HG03439 (cell line): ENCODE data around the gene PRADC1.

ENCODE experiments used
- ATAC-seq: cut with Tn5 transposase; IDR thresholded peaks from one replicate; pipeline ENCODE4 v1.9.1; 2021; ENCODE audit warnings: mild to moderate bottlenecking, moderate library complexity; ENCODE audit not compliant: unreplicated experiment

Gene PRADC1

GRCh38 chr2:73259276-73259675 lies 26.2 kb upstream of the PRADC1 start:
- no peak for ATAC-seq

- no peak for ATAC-seq
These were observed 25.8 kb upstream of the PRADC1 start for GRCh38 chr2:73258913-73259215.

- ATAC-seq: no peak
These were observed 25.3 kb upstream of the PRADC1 start for GRCh38 chr2:73258186-73258912.

DNA sequence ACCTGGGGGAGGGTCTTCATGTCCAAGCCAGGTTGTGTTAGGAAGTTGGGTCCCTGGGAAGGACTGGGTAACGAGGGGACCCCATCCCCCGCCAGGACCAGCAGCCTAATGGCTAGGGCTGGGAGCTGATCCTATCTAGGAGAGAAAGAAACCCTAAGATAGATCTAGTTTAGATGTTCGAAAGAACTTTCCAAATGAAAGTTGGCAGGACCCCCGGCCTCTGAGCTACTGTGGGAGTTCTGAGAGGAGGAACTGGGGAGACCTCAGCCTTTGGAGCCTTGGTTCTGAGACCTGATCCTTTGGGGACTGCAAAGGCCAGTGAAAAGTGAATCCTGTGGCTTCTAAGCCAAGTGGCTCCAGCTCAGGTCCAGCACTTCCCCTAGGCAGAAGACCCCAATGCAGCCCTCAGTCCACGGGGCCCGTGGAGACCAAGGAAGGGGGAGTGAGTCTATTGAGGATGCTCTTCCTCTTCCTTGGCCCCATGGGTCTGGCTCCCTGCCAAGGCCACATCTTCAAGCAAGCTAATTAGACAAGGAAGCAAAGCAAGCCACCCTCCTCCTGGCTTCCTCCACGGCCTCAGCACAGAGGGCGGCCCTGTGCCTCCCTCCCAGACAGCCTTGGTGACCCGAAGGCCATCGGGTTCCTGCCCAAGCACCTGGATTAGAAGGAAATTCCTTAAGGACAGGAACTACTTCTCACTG lies 24.5 kb upstream of the PRADC1 start:
- ATAC-seq: no peak

DNA sequence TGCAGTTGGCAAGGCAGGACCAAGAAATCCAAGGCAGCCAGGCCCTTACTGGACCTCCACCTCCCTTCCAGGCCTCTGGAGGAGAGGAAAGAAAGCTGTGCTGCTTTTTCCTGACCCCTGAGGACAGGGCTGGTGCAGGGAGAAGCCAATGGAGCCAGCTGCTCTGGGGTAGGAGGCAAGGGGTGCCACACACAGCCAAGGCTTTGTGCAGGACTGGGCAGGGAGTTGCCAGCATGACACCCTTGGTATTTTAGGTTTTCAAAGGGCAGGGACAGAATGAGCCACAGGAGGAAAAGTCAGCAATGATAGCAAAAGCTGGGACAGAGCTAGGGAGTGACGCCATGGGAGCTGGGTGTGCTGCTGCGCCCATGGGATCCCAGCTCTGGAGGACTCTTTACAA lies 24.0 kb upstream of the PRADC1 start:
- ATAC-seq: no peak

- no peak for ATAC-seq
These were observed 23.5 kb upstream of the PRADC1 start for GRCh38 chr2:73256618-73256922.

DNA sequence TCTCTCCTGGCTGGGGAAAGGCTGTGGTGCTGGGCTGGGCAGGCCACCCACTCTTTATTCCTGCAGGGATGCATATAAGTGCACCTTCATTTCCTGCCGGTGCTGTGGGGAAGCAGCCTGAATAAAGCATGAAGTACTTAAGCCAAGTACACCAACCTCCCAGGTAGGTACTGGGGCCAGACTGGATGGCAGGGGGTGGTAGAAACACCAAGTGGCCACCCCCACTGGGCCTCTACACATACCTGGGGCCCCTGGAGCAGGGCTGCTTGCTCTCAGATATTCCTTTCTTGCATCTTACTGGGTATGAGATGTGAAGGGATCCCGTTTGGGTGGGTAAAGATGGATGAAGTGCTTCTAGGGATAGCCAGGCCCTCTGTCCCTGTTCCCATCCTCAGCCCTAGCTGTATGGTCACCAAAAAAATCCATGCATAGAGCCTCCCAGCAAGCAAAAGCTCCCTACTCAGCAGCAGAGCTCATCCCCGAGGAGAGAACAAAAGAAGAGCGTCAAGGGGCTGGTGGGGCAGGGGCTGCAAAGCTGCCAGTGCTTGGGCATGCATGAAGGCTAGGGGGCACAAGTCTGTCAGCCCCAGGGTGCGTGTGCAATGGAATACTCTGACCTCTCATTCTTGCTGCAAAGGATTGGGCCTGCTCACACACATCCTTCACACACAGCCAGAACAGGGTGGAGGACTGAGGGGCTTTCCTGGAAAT lies 23.0 kb upstream of the PRADC1 start:
- no peak for ATAC-seq

DNA sequence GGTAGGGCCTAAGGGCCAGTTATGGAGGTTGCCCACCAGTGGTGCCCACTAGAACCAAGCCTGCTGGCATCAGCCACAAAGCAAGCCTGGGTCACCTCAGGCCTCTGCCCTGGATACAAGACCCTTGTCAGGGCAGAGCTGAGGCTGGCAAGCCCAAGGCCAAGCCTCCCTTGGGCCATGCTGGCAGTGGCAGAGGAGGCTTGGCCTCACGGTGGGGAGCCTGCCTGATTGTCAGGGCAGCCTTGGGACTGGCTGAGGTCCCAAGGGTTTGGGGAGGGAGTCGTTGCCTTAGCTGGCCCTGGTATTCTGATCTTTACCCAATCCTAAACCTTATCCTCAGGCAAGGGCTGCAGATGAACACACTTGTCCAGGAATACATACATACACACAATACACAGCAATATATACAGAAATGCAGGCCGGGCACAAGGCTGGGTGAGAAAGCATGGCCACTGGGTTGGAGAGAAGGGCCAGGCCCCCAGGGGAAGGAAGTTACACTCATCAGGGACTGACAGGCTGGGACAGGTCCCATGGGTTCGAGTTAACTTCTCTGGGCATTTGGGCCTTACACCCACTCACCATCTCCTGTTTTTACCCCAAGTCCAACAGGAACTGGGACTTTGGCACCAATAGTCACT lies 22.1 kb upstream of the PRADC1 start:
- no peak for ATAC-seq

- no peak for ATAC-seq
These were observed 21.4 kb upstream of the PRADC1 start for GRCh38 chr2:73254343-73255006.

DNA sequence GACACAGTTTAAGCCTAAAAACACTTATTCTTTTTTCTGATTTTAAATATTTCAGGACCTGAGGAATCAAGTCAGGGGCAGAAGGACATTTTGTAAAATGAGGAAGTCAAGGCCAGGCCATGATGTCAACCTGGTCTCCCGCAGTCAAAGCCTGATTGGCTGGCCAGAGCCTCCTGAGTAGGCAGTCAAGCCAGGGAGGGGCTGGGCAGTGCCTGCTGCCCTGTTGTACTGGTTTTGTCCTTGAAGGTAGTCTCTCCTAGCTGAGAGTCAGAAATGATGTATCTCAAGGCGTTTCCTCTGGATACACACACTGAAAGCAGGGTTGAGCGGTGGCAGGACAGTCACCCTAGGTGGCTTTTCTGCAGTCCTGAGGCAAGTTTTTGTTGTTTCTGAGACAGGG lies 20.9 kb upstream of the PRADC1 start:
- ATAC-seq: no peak

- no peak for ATAC-seq
These were observed 20.4 kb upstream of the PRADC1 start for GRCh38 chr2:73253400-73253799.

DNA sequence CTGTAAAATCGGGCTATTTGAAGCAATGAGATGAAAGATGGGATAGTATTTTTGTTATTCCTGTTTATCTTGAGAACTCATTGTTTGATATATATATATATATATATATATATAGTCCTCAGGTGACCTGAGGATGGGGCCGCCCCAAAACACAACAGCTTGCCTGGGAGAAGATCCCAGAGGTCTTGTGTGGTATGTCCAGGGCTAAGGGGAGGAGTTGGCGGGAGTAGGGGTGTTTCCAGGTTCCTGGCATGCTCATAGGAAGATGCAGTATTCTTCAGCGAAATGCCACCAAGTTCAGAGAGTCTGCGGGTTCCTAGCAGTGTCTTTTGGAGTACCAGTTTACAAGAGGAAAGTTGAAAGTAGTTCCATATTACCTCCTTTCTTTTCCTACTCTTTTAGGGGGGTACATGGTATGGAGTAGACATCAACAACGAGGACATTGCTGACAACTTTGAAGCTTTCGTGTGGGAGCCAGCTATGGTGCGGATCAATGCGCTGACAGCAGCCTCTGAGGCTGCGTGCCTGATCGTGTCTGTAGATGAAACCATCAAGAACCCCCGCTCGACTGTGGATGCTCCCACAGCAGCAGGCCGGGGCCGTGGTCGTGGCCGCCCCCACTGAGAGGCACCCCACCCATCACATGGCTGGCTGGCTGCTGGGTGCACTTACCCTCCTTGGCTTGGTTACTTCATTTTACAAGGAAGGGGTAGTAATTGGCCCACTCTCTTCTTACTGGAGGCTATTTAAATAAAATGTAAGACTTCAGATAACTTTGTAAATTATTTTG lies 19.4 kb upstream of the PRADC1 start:
- no peak for ATAC-seq

DNA sequence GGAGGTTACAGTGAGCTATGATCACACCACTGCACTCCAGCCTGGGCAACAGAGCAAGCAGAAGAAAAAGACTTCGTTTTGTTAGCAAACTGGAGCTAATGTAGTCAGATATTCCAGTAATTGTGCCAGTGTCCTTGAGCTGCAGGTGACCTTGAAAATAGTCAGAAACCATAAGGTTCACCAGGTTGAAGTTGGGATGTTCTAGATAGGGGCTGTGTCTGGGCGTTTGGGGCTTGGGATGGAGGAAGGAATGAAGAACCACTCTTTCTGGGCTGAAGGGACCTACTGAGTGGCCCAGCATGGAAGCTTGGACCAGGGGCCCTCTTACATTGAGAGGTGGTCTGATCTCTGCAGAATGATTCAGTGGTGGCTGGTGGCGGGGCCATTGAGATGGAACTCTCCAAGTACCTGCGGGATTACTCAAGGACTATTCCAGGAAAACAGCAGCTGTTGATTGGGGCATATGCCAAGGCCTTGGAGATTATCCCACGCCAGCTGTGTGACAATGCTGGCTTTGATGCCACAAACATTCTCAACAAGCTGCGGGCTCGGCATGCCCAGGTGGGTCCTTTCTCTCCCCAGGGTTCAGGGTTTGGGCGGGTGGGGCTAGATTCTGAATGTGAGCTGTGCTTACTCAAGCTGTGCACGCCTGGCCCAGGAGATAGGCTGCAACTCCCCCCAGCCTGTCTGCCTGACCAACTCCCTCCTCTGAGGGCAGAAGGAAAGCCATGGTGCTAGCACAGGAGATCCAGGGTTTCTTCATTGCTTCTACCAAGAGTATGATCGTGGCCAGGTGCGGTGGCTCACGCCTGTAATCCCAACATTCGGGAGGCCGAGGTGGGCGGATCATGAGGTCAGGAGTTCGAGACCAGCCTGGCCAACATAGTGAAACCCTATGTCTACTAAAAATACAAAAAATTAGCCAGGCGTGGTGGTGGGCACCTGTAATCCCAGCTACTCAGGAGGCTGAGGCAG lies 18.1 kb upstream of the PRADC1 start:
- no peak for ATAC-seq

DNA sequence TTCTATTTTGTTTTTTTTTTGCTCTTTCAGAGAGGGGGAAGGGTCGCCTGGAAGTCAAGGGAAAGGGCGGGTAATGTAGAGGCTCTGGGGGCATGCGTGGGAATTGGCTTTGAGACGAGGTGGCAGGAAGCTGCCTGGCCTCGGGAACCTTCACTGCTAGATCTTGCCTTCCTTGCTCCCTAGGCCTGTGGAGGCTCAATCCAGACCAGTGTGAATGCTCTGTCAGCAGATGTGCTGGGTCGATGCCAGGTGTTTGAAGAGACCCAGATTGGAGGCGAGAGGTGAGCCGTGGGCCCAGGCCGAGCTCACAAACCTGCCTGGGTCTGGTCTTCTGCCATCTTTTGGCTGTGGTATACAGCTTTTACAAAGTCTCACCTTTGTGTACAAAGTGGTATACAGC lies 16.6 kb upstream of the PRADC1 start:
- no peak for ATAC-seq

DNA sequence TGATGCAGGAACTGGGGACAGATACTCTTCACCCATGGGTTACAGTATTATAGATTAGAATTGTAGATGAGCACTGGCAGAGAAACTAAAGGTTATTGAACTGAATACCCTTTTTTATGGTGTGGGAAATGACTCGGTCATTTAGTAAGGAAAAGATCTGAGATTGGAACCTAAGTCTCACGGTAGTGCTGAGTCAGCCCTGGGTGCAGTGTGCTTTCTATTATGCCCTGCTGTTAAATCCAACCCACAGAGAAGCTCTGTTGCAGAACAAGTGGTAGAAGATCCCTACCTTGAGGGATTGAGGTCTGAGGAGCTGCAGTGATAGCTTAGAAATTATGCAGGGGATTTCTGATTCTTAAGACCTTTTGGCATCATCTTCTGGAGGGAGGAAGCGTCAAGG lies 13.8 kb upstream of the PRADC1 start:
- no peak for ATAC-seq

DNA sequence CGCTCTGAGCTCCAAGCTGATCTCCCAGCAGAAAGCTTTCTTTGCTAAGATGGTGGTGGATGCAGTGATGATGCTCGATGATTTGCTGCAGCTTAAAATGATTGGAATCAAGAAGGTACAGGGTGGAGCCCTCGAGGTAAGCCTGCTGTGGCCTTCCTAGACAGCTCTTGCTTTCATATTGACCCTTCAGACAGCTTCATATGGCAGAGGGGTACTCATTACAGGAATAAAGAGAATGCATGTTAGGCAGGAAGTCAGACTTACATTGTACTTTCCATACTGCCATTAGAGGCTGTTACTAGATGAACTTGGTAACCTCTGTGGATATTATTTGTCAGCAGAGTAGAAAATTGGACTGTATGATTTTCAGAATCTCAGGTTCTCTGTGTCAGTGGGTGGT lies 11.5 kb upstream of the PRADC1 start:
- ATAC-seq: no peak

DNA sequence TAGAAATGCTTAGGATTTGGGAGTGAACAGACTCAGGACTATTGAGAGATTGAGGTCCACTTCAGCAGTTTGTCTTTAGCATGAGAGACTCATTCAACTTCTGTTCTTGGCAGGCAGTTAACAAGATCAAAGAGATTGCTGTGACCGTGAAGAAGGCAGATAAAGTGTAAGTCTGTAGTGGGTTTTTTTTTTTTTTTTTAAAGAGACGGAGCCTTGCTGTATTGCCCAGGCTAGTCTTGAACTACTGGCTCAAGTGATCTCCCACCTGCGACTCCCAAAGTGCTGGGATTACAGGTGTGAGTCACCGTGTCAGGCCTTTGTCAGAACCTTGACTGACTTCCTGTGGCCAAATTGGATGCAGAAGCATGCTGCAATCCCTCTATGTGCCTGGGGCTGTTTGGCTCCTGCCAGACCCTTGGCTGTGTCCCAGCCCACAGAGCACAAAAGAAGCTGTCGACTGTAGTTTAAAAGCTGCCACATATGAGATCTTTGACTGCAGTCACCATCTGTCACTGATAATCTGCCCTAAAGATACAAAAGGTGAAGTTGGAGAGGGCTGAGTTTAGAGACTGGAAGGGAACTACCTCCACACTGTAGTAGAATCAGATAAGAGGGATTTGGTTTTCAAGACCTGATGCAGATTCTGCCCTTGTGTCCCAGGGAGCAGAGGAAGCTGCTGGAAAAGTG lies 11.0 kb upstream of the PRADC1 start:
- ATAC-seq: no peak

GRCh38 chr2:73239776-73240175 lies 6.7 kb upstream of the PRADC1 start:
- ATAC-seq: no peak

DNA sequence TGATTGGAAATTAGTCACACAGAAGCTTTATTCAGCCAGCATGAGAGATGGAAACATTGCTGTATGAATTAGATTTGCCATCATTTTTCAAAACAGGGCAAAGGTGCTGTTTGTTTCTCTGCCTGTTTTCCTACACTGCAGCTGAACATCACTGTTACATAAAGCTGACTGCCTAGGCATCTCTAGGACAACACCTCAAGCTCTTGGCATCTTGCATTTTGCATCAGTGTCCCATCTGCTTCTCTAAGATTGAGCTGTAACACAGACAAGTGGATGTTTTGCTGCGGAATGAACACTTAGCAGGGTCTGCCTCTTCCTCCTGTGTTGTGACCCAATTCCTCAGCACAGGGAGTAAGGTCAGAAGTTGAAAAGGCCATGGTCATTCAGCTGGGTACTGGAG lies 5.9 kb upstream of the PRADC1 start:
- ATAC-seq: no peak
